Type B pancreatic cell (in vitro differentiated cells): ENCODE data around the gene EIF1AX. TPM values are rescaled to one million over a fixed set of nuclear protein-coding genes. Genes with fewer than 3 reads are reported as not detected.

Experiments
- DNase-seq: peaks from one replicate; pipeline ENCODE4 v3.0.0; 2021; ENCODE audit warnings: mixed read lengths; ENCODE audit not compliant: unreplicated experiment; ENCODE audit errors: extremely low spot score
- H3K27ac Mint-ChIP-seq: 2 replicates; pipeline ENCODE4 v1.8.0; 2021; ENCODE audit warnings: mild to moderate bottlenecking, mixed read lengths
- H3K27me3 Mint-ChIP-seq: 2 replicates; pipeline ENCODE4 v1.8.0; 2021; ENCODE audit warnings: mixed read lengths
- H3K36me3 Mint-ChIP-seq: 2 replicates; pipeline ENCODE4 v1.8.0; 2021; ENCODE audit warnings: mixed read lengths
- H3K4me1 Mint-ChIP-seq: one replicate; pipeline ENCODE4 v1.8.0; 2021; ENCODE audit warnings: mixed read lengths; ENCODE audit not compliant: unreplicated experiment
- H3K4me3 Mint-ChIP-seq: 2 replicates; pipeline ENCODE4 v1.8.0; 2021; ENCODE audit warnings: mild to moderate bottlenecking, mixed read lengths
- H3K9me3 Mint-ChIP-seq: 2 replicates; pipeline ENCODE4 v1.8.0; 2021; ENCODE audit warnings: mixed read lengths
- CTCF ChIP-seq: fragments of 200-600 bp; sonication (generic); conservative IDR thresholded peaks from 2 replicates; pipeline ENCODE4 v1.5.0; 2021; ENCODE audit warnings: antibody characterized with exemption, mild to moderate bottlenecking
- total RNA-seq: library from RNA; stranded (reverse); gene quantifications from 2 replicates; pipeline ENCODE4 v1.2.1, GENCODE V29; 2021; ENCODE audit warnings: low replicate concordance

EIF1AX gene
- total RNA-seq, 1 donor from 2014 or later = 96.8 TPM

- Mint-ChIP-seq H3K4me1 (no peaks in the 10 kb centered on the region), H3K27ac (no peak overlapping the region), H3K4me3 (no peak overlapping the region), H3K9me3 (no peaks in the 10 kb centered on the region), H3K27me3 (peaks cover 19% of the 10 kb centered on the region), H3K36me3 (no peaks in the 10 kb centered on the region)
- DNase-seq = no peak
- TF ChIP-seq CTCF = no peak
These were observed 30.4 kb downstream of the EIF1AX start for GRCh38 chrX:20111271-20111670.

- Mint-ChIP-seq H3K36me3 (no peaks in the 10 kb centered on the region), H3K4me1 (no peaks in the 10 kb centered on the region), H3K9me3 (no peaks in the 10 kb centered on the region), H3K4me3 (no peak overlapping the region), H3K27me3 (no peaks in the 10 kb centered on the region), H3K27ac (no peak overlapping the region)
- no peak for DNase-seq
- no peak for TF ChIP-seq CTCF
These were observed 39.6 kb downstream of the EIF1AX start for GRCh38 chrX:20101934-20102581.

- Mint-ChIP-seq H3K36me3 (no peaks in the 10 kb centered on the region), H3K9me3 (no peaks in the 10 kb centered on the region), H3K27ac (no peak overlapping the region), H3K27me3 (no peaks in the 10 kb centered on the region), H3K4me1 (no peaks in the 10 kb centered on the region), H3K4me3 (no peak overlapping the region)
- TF ChIP-seq CTCF = no peak
- no peak for DNase-seq
These were observed 50.1 kb downstream of the EIF1AX start for GRCh38 chrX:20091499-20091898.

- TF ChIP-seq CTCF = no peak
- no peaks in the 10 kb centered on the region for H3K36me3 Mint-ChIP-seq
- no peak for DNase-seq
These were observed 51.8 kb downstream of the EIF1AX start for GRCh38 chrX:20089845-20090244.

GRCh38 chrX:20080277-20080676 is 61.4 kb downstream of the EIF1AX start:
- Mint-ChIP-seq H3K36me3 (no peaks in the 10 kb centered on the region), H3K27ac (no peak overlapping the region), H3K27me3 (no peaks in the 10 kb centered on the region), H3K4me3 (no peak overlapping the region), H3K4me1 (no peaks in the 10 kb centered on the region), H3K9me3 (no peaks in the 10 kb centered on the region)
- DNase-seq = no peak
- no peak for TF ChIP-seq CTCF

More at GRCh38 chrX:20089845-20090244, 51.8 kb downstream of the EIF1AX start:
- Mint-ChIP-seq H3K27me3 (no peaks in the 10 kb centered on the region), H3K9me3 (no peaks in the 10 kb centered on the region), H3K4me1 (no peaks in the 10 kb centered on the region), H3K27ac (no peak overlapping the region), H3K4me3 (no peak overlapping the region)

Other genes starting within 250 kb of the EIF1AX start
- 6.8 and 9.1 TPM in 2 replicates for gene BCLAF3, start 150.8 kb downstream of the EIF1AX start, total RNA-seq
- gene MAP7D2, start 24.9 kb downstream of the EIF1AX start, total RNA-seq = 2.0 and 2.8 TPM in 2 replicates
- gene RPS6KA3, start 125.1 kb upstream of the EIF1AX start, total RNA-seq = 57.4 and 60.4 TPM in 2 replicates